ENCODE results near the gene LCE1A.

LCE1A gene

GRCh38 chr1:152827173-152827572 lies at the start of gene LCE1A:
Gene LCE1A (plus strand): TSS chr1:152827473. CDS start chr1:152827473, 0 bp downstream.
- DNase-seq: no peak

GRCh38 chr1:152777510-152778137 lies 49.6 kb upstream of the LCE1A start:
- peak; percentile 2 to 6 for DNase-seq

- no peak for DNase-seq
Measured at GRCh38 chr1:152783095-152783494, 44.2 kb upstream of the LCE1A start.

- DNase-seq: no peak
Measured at GRCh38 chr1:152786077-152786476, 41.2 kb upstream of the LCE1A start, which contains the start of gene LCE1E. Gene LCE1E (plus strand): TSS chr1:152786257. CDS start chr1:152787300, 1,043 bp downstream.

- DNase-seq: no peak
Measured at GRCh38 chr1:152795686-152796085, 31.6 kb upstream of the LCE1A start.

GRCh38 chr1:152796421-152796820 lies 30.9 kb upstream of the LCE1A start, which contains the start of gene LCE1D:
Gene LCE1D (plus strand): TSS chr1:152796721. CDS start chr1:152797795, 1,074 bp downstream.
- DNase-seq: no peak

- DNase-seq: no peak
Measured at GRCh38 chr1:152801333-152801732, 25.9 kb upstream of the LCE1A start.

- no peak for DNase-seq
Measured at GRCh38 chr1:152806576-152806975, 20.7 kb upstream of the LCE1A start, which contains the start of gene LCE1C. Gene LCE1C (minus strand): TSS chr1:152806651. CDS start chr1:152805478, 1,173 bp downstream.

GRCh38 chr1:152811050-152811449 lies 16.2 kb upstream of the LCE1A start:
- no peak for DNase-seq

- no peak for DNase-seq
Measured at GRCh38 chr1:152811671-152812070, 15.6 kb upstream of the LCE1A start, which contains the start of gene LCE1B. Gene LCE1B (plus strand): TSS chr1:152811971. CDS start chr1:152812447, 476 bp downstream.

GRCh38 chr1:152817309-152817708 lies 10.0 kb upstream of the LCE1A start:
- DNase-seq: no peak

- DNase-seq: no peak
Measured at GRCh38 chr1:152823294-152823693, 4.0 kb upstream of the LCE1A start.

GRCh38 chr1:152824964-152825363 lies 2.3 kb upstream of the LCE1A start:
- DNase-seq: no peak

- DNase-seq: no peak
Measured at GRCh38 chr1:152836870-152837269, 9.6 kb downstream of the LCE1A start.

- no peak for DNase-seq
Measured at GRCh38 chr1:152842556-152842955, 15.3 kb downstream of the LCE1A start, which contains the start of gene LCE6A. Gene LCE6A (plus strand): TSS chr1:152842856. CDS start chr1:152843521, 665 bp downstream.

- no peak for DNase-seq
Measured at GRCh38 chr1:152855661-152856060, 28.4 kb downstream of the LCE1A start.

- DNase-seq: no peak
Measured at GRCh38 chr1:152858062-152858461, 30.8 kb downstream of the LCE1A start.

GRCh38 chr1:152859696-152860095 lies 32.4 kb downstream of the LCE1A start, which contains the start of gene LCE7A:
Gene LCE7A (plus strand): TSS chr1:152859996. CDS start chr1:152860698, 702 bp downstream.
- DNase-seq: no peak

- no peak for DNase-seq
Measured at GRCh38 chr1:152860129-152860528, 32.9 kb downstream of the LCE1A start.

- DNase-seq: no peak
Measured at GRCh38 chr1:152861374-152861773, 34.1 kb downstream of the LCE1A start.

GRCh38 chr1:152864443-152864842 lies 37.2 kb downstream of the LCE1A start:
- no peak for DNase-seq

- peak; percentile 1 to 2 for DNase-seq
Measured at GRCh38 chr1:152866321-152866720, 39.0 kb downstream of the LCE1A start.

- peak; percentile 40 to 73 for DNase-seq
Measured at GRCh38 chr1:152869808-152870419, 42.6 kb downstream of the LCE1A start.
